HEK293T (cell line): ENCODE measurements around the gene VSTM4.

Source experiments
- BHLHE40 ChIP-seq: fragments of 450-650 bp; IDR thresholded peaks from 2 replicates; pipeline ENCODE4 v1.6.1; 2016; ENCODE audit warnings: mild to moderate bottlenecking, moderate library complexity, borderline replicate concordance
- FOXK2 ChIP-seq: fragments of 450-650 bp; IDR thresholded peaks from 2 replicates; pipeline ENCODE4 v1.6.1; 2016; ENCODE audit warnings: mild to moderate bottlenecking
- HDGF ChIP-seq: fragments of 450-650 bp; IDR thresholded peaks from 2 replicates; pipeline ENCODE4 v1.6.1; 2017; ENCODE audit warnings: antibody characterized with exemption, borderline replicate concordance
- SUZ12 ChIP-seq: fragments of 450-650 bp; IDR thresholded peaks from 2 replicates; pipeline ENCODE4 v1.6.1; 2016; ENCODE audit warnings: mild to moderate bottlenecking

DNA sequence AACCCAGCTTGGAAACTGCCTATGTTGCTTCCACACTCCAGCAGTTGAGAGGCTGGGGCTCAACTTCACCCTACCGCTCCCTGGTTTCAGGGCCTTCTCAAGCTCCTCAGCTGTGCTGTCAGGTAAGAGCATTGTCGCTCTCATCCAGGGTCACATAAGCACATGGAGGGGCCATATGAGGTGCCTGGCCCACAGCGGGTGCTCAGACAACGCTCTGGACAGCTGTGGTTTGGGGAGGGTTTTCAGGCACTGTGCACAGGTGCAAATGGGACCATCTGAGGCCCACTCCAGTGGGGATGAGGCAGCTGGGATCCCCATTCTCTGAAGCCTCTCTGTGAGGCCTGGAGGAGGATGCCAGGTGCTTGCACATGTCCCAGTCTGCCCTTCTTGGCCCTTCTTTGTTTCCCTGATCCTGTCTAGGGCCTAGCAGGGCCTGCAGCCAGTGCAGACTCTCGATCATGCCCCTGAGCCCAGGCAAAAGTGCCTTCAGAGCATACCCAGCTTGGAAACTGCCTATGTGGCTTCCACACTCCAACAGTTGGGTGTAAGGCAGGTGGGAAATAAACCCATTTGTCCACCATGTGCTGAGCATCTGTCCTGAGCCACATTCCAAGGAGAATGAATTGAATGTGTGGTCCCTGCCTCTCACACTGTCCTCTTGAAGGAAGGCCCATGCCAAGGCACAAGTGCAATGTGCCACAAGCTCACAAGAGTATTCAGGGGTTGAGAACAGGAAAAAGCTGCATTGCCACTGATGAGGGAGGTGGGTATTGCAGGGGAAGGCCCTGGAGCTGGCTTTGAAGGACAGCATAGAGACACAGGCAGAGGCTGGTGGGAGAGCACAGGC lies 40.3 kb downstream of the VSTM4 start:
- TF ChIP-seq SUZ12, result no peak
- TF ChIP-seq FOXK2, result no peak
- no peak for TF ChIP-seq HDGF
- TF ChIP-seq BHLHE40, result no peak
